HG03064 (cell line): ENCODE data around the gene TMEM63A.
A peak's percentile ranks its signal among the peaks of the same experiment; 100 is the strongest.
"Not testable (repeated sequence)": the region's sequence is repeated elsewhere in the genome, so short reads cannot be mapped to it uniquely, and the experiment has no call there.

ENCODE experiments used
- ATAC-seq: cut with Tn5 transposase; IDR thresholded peaks from one replicate; pipeline ENCODE4 v1.9.1; 2021; ENCODE audit warnings: low read depth; ENCODE audit not compliant: unreplicated experiment

TMEM63A gene

DNA sequence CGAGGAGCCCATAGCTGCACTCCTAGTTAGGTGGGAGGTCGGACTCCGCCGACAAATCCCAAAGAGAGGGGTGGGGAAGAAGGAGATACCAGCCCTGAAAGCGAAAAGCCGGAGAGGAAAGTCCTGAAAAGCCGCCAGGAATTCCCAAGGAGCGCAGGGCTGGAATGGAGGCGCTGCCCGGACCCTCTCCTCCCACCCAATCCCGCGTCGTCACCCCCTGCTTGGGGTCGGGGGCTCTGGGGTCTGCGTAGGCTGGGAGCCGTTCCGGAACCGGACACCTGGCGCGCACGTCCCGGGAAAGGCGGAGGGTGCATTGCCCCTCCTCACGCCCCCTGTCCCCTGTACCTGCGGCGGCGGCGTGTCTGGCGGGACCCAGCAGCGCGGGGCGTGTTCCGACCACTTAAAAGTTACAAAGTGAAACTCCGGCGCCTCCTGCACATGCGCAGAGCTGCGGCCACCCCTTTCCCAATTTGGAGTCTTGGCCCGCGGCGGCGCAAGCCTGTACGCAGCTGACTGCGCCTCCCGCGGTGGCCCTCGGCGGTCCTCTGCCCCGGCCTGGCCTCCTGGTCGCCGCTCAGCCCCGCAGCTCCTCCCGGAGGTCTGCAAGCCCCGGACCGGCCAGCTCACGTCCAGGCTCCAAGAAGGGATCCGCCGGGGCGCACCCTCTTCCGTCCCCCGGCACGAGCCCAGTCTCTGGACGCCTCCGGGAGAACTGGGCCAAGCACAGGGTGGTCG is at the start of gene TMEM63A:
Gene TMEM63A (minus strand): TSS at position 422 of the 735 bp plus-strand sequence. CDS start 4,800 bp downstream, outside the sequence.
- peak; percentile 64 for ATAC-seq

DNA sequence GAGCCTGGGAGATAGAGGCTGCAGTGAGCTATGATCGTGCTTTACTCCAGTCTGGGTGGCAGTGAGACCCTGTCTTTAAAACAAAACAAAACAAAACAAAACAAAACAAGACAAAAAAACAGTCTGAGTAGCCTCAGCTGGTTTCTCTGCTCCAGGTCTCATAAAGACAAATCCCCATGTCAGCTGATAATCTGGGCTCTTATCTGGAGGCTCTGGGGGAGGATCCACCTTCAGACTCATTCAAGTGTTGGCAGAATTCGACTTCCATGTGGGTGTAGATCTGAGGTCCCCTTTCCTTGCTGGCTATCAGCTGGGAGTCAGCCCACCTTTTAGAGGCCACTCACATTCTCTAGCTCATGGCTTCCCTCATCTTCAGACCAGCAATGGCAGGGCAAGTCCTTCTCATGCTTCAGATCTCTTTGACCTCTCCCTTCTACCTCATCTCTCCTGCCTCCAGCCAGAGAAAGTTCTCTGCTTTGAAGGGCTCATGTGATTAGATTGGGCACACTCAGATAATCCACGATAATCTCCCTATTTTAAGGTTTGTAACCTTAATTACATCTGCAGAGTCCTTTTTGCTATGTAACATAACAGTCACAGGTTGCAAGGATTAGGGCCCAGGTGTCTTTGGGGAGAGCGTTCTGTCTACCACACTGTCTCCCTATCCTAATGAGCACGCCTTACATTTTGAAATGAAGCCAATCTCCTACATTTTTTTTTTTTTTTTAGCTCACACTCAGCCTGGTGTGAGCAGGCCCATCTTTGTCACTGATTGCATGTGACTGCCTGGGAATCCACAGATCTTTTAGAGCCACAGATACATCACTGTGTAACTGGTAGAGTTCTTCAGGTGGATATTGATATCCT is 49.3 kb upstream of the TMEM63A start:
- no peak for ATAC-seq

GRCh38 chr1:225930566-225930965 is 48.4 kb upstream of the TMEM63A start:
- ATAC-seq = no peak

GRCh38 chr1:225929462-225929861 is 47.3 kb upstream of the TMEM63A start:
- ATAC-seq = not testable (repeated sequence)

GRCh38 chr1:225928186-225929175 is 46.3 kb upstream of the TMEM63A start:
- no peak for ATAC-seq

DNA sequence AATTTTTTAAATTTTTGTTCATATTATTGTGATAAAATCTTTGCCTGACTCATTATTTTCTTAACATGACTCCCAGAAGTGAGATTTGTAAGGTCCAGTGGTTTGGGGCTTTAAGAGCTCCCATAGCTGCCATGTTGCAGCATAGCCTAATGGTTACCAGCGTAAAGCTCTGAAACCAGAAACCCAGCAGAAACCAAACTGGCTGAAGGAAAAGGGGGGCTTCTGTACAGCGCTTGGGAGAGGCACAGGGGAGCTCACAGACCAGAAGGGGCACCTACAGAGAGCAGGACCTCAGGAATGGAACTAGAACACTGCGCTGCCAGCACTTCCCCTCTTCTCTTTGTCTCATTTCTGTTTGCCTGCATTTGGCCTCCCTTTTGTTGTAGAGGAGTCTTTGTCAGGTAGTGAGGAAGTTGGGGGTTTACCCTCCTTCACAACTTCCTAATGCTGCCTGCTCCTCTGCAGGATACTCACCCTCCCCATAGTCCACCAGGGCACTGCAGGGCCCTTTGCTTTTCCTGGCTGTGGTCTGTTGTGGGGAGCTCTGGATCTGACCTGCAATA is 44.5 kb upstream of the TMEM63A start:
- no peak for ATAC-seq

DNA sequence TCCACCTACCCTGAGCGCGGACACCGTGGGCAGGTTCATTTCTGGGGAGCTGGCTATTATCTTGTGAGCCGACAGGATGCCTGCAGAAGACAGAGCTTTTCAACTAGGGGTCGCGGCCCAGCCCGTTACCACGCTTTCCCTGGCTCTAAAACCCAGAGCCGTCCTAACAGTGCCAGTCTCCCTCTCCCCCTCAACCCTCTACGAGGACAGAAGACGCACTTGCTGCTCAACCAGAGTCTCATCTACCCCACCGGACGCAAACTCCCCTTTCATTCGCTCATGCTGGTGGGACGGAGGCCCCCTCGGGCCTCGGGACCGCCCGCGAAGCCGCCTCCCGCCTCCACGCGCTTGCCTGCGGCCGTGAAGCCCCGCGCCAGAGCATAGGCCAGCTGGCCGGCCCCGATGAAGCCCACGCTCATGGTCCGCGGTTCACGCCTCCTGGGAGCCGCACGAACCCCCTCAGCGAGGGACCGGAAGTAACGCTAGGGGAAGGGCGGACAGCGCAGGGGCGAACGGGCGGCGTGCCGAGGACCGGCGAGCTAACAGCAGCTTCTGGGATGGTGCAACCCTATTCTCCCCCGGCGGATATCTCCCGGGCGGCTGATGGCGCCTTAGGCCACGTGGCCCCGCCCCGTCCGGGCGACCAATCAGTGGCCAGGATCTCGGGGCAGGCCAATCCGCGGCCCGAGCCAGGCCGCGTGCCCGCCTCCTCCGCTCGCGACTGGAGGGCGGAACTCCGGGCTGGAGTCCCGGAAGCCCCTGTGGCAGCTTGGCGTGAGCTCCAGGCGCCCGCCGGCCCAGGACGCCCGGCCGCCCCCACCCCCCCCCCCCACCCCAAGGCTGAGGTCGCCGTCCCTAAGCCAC is 41.7 kb upstream of the TMEM63A start, which contains the start of gene PYCR2:
Gene PYCR2 (minus strand): TSS at position 559 of the 864 bp plus-strand sequence. CDS start 140 bp downstream, at position 419.
- ATAC-seq = peak; percentile 95

- ATAC-seq = no peak
Observed at GRCh38 chr1:225923381-225923691, 41.2 kb upstream of the TMEM63A start.

GRCh38 chr1:225921734-225922709 is 39.8 kb upstream of the TMEM63A start:
- ATAC-seq = no peak

GRCh38 chr1:225919906-225920305 is 37.7 kb upstream of the TMEM63A start:
- ATAC-seq = no peak

DNA sequence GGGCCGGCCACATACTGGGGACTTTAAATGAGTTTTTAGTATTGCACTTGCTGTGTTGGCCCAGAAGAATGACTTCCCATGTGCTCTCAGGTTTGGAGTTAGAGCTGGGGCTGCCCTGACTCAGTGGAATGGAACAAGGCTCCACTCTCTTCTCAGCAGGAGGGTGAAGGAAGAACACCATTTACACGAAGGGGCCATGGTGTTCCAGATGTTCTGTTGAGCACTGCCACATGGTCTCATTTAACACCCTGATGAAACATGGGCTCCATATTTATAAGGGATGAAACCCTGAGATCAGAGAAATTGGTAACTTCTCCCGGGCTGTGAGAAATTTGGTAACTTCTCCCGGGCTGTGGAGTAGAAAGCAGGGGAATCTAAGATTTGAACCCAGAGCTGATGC is 36.1 kb upstream of the TMEM63A start:
- ATAC-seq = no peak

DNA sequence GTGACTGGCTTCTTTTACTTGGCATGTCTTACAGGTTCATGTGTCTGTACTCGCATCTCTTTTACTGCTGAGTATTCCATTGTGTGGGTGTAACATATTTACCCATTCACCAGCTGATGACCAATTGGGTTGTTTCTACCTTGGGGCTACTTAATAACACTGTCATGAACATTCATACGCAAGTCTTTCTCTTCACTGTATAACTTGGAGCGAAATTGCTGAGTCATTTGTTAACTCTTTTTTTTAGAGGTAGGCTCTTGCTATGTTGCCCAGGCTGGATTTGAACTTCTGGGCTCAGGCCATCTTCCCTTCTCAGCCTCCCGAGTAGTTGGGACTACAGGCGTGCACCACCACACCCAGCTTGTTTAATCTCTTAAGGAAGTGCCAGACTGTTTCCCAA is 35.4 kb upstream of the TMEM63A start:
- no peak for ATAC-seq

- no peak for ATAC-seq
Observed at GRCh38 chr1:225917101-225917500, 34.9 kb upstream of the TMEM63A start.

DNA sequence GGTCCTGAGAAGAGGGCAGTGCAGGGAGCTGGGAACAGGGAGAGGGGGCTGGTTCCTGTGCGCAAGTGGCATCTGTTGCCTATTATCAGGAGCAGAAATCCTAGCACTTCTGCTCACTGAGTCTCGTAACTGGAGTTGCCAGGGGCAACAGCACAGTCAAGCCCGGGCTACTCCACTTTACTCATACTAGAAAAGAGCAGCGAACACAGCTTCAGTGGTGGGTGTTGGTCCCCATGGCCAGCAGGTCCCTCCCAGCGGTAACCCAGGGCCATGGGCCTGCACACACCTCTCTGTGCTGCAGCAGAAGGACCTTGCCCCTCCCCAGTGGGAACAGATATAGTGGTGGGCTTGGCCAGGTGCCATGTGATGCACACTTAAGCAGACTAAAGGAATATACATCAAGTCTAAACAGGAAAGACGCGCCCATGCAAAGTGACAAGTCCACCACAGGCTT is 33.4 kb upstream of the TMEM63A start:
- ATAC-seq = no peak

- no peak for ATAC-seq
Observed at GRCh38 chr1:225914947-225915346, 32.8 kb upstream of the TMEM63A start.

GRCh38 chr1:225914391-225914790 is 32.2 kb upstream of the TMEM63A start:
- ATAC-seq = no peak

GRCh38 chr1:225911191-225912130 is 29.3 kb upstream of the TMEM63A start:
- ATAC-seq = peak; percentile 55
